EL (cell line): ENCODE results near the gene SNX10.
"Not testable (repeated sequence)": the region's sequence is repeated elsewhere in the genome, so short reads cannot be mapped to it uniquely, and the experiment has no call there.

ENCODE experiments used
- DNase-seq: peaks from one replicate; pipeline ENCODE4 v3.0.0-alpha.2; 2016

SNX10 gene

GRCh38 chr7:26291699-26292538 is at the start of gene SNX10:
Gene SNX10 (plus strand): TSS chr7:26291862. CDS start chr7:26346443, 54,581 bp downstream.
- DNase-seq, result peak; percentile 6

- DNase-seq, result no peak
These were observed 46.5 kb upstream of the SNX10 start for GRCh38 chr7:26245150-26245549.

DNA sequence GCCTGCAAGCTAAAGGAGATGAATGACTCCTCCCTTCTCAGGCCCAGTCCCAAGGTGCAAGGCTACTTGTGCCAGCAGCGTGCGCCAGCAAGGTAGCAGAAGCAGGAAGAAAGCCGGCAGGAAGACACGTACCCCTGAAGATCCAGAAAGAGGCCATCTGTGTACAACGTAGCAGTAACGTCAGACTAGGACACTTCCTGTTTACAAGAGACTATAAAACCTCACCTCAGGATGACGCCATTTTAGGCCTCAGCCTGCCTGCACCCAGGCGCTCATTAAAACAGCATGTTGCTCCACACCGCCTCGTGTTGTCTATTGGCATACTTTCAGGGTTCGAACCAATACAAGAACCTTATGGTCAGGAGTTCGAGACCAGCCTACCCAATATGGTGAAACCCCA is 41.4 kb upstream of the SNX10 start:
- no peak for DNase-seq

- not testable (repeated sequence) for DNase-seq
These were observed 29.8 kb upstream of the SNX10 start for GRCh38 chr7:26261866-26262265.

GRCh38 chr7:26265065-26265464 is 26.6 kb upstream of the SNX10 start:
- DNase-seq, result no peak

DNA sequence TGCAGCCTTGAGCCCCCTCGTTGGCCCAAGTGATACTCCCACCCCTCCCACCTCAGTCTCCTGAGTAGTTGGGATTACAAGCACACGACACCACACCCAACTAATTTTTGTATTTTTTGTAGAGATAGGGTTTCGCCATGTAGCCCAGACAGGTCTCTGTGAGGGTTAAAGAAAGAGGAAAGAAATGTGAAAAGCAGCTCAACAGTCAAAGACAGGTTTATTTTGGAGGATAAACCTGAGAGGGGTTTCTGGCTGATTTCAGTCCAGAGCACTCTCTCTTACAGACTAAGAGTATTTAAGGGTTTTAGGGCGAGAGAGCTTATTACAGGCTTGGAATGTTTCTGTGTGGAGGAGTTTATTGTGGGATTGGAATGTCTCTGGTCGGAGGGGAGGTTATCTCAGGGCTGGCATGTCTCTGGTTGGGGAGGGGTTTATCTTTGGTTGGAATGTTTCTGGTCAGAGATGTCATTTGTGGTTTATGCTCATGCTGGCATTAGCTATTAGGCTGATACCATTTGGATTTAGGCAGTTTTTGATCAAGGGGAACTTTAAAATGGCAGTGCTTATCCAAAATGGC is 26.1 kb upstream of the SNX10 start:
- DNase-seq, result no peak

GRCh38 chr7:26267601-26268166 is 24.0 kb upstream of the SNX10 start:
- DNase-seq, result no peak

- DNase-seq, result no peak
These were observed 16.4 kb upstream of the SNX10 start for GRCh38 chr7:26275213-26275612.

GRCh38 chr7:26278770-26279169 is 12.9 kb upstream of the SNX10 start:
- DNase-seq, result peak; percentile 14

DNA sequence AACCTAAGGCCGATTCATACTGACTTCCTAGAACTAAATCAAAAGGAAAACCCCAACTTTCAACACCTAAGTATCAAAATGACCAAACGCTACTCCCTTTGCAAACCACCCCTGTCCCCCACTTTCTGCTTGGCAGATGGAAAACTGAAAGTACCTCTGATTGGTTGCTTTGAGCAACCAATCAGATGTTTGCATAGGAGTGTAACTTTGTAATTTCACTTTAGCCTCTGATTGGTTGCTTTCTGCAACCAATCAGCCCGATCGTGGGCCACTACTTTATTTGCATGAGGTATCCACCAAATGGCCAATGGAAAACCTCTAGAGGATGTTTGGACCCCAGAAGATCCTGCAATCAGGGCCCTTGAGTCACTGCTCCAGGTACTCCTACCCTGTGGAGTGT is 12.3 kb upstream of the SNX10 start:
- no peak for DNase-seq

GRCh38 chr7:26280097-26280496 is 11.6 kb upstream of the SNX10 start:
- DNase-seq, result no peak

GRCh38 chr7:26280723-26281122 is 10.9 kb upstream of the SNX10 start:
- no peak for DNase-seq

GRCh38 chr7:26284477-26284876 is 7.2 kb upstream of the SNX10 start:
- DNase-seq, result no peak

DNA sequence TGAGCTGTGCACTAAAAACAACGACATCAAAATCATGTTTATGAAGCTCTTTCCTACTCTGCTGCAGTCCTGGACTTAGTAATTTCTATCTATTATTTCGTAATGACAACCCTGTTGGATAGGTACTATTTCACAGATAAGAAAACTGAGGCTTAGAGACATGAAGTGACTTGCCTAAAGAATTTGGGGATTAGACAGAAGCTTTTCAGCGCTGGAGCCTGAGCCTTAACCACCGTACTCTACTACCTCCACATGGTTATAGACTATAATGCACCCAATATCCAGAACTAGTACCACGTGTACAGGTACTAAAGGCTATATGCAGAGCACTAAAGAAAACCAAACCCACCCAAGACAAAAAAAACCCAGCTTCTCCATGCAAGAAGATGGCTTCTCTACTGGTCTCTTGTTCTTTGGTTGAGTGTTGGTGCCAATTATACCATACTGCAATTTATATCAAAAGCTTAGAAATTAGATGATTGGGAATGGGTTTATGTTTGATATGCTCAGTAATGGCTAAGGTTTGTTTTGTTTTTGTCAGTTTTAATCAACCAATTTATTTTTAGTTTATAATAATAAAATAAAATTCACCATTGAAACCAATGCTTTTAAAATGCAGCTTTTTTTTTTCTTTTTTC is 6.5 kb upstream of the SNX10 start:
- DNase-seq, result no peak

GRCh38 chr7:26286157-26286556 is 5.5 kb upstream of the SNX10 start:
- DNase-seq, result no peak

DNA sequence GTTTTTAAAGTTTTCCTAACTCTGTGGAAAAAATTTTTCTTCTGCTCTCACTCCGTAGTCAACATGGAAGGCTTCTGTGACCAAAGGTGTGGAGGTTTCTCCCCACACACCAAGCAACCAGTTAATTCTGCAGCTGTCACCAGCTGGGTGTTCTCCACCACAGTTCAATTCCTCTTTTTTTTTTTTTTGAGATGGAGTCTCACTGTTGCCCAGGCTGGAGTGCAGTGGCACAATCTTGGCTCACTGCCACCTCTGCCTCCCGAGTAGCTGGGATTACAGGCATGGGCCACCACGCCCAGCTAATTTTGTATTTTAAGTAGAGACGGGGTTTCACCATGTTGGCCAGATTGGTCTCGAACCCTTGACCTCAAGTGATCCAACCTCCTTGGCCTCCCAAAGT is 3.5 kb upstream of the SNX10 start:
- DNase-seq, result not testable (repeated sequence)

DNA sequence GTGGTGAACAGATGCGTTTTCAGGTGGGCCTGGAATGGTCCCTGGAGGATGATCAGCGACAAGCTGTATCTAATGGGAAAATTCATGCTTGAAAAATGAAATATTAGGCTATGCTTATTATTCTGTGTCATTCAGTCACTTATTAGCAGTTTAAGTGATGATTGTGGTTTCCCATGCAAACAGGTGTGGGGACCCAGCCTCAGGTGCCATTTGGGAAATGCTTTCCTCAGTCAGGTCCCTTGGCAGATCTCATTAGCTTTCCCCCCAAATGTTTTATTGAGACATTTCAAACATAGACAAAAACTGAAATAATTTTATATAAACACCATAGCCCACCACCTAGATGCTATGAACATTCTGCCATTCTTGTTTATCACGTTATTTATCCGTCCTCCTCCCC is 411 bp upstream of the SNX10 start:
- DNase-seq, result no peak

DNA sequence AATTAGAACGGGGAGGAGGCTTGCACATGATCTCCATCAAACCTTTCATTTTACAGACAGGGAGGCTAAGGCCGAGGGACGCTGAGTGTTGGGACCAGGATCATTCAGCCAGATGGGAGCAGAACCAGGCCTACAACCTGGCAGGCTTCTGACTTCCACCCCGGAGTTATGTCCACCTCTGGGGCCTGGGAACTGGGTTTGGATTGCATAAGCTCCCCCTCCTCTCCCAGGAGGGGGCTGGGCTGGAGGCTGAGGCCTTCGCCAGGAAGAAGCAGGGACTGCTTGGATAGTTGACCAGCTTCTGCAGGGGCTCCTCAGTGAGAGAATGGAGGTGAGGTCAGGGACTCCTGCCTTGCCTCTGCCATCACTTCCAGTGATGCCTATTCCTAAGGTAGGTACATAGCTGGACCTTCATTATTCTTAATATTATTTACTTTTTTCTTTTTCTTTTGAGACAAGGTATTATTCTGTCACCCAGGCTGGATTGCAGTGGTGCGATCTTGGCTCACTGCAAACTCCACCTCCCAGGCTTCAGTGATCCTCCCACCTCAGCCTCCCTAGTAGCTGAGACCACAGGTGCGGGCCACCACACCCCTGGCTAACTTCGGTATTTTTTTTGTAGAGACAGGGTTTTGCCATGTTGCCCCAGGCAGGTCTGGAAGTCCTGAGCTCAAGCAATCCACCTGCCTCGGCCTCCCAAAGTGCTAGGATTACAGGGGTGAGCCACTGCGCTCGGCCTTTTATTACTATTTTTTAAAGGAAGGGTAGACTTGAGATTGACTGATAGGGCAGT is 1.3 kb downstream of the SNX10 start:
- DNase-seq, result no peak

DNA sequence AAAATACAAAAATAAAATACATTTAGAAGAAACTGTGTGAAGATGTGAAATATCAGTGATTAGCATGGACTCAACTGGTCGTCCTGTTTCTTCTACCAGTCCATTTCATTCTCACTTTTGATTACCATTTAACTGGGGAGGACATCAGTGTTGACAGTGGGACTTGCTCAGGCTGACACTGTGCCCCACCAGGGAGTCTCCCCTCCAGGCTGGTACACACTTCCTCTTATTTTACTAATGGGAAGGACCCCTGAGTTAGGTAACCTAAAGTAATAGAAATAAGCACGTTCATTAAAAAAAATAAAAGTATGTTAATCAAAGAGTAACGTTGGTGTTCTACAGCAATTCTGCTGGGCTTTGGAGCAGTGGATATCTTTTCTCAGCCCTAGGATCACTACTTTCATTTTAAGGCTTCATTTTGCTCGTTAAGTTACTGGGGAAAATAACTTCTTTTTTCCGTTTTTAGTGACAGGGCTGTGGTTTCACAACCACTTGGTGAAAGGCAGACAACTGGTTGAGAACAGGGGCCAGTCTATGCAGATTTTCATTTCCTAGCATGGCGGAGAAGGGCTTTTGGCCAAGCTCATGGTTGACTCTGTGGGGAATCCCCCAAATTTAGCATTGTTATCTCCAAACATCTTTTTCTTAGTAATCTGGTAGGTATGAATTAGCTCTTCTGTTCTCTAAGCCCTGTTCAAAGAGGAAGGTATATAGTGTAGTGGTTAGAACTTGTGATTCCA is 2.1 kb downstream of the SNX10 start:
- DNase-seq, result no peak

- no peak for DNase-seq
These were observed 3.4 kb downstream of the SNX10 start for GRCh38 chr7:26295015-26295414.

- DNase-seq, result no peak
These were observed 3.9 kb downstream of the SNX10 start for GRCh38 chr7:26295586-26295985.

- no peak for DNase-seq
These were observed 6.9 kb downstream of the SNX10 start for GRCh38 chr7:26298472-26299058.
